Caco-2 (cell line): ENCODE data around the gene RBP4. TPM values are rescaled to one million over a fixed set of nuclear protein-coding genes. Genes with fewer than 3 reads are reported as not detected.

Source experiments
- BruUV-seq: library from RNA; stranded (reverse); fragments of 400-500 nt; replicated peaks from 2 replicates; lab custom pipeline; 2021; lab: Mats Ljungman, UMichigan
- CTCF ChIA-PET: fragments of 300-600 bp; sonication (Branson Sonifier 250); formaldehyde crosslinking; loops from one replicate; lab custom pipeline; 2022; ENCODE audit warnings: antibody characterized with exemption; lab: Charles Lee
- POLR2A ChIA-PET: fragments of 300-600 bp; sonication (Branson Sonifier 250); formaldehyde crosslinking; loops from one replicate; lab custom pipeline; 2022; ENCODE audit warnings: antibody characterized with exemption; lab: Charles Lee
- DNase-seq, 2 experiments: peaks; one replicate each; pipeline versions ENCODE4 v3.0.0 to v3.0.0-alpha.2; 2020 to 2022
- H3K27me3 ChIP-seq: replicated peaks from 2 replicates; pipeline ENCODE4 v1.6.0; 2011; ENCODE audit warnings: low read length; ENCODE audit not compliant: control insufficient read depth, insufficient read depth
- H3K36me3 ChIP-seq: 2 replicates; pipeline ENCODE4 v1.5.1; 2011; ENCODE audit warnings: low read length; ENCODE audit not compliant: control insufficient read depth, insufficient read depth
- H3K4me1 ChIP-seq: fragments of 250-450 bp; sonication (Bioruptor Pico); 2 replicates; pipeline ENCODE4 v1.5.1; 2020; ENCODE audit warnings: mild to moderate bottlenecking
- H3K4me3 ChIP-seq: 2 replicates; pipeline ENCODE4 v1.5.1; 2011; ENCODE audit warnings: low read depth, mild to moderate bottlenecking, control low read depth, low read length
- H3K9me3 ChIP-seq: fragments of 250-450 bp; sonication (Bioruptor Pico); 2 replicates; pipeline ENCODE4 v1.5.1; 2020; ENCODE audit warnings: mild to moderate bottlenecking, moderate library complexity
- H3K27ac Mint-ChIP-seq: one replicate; pipeline ENCODE4 v1.8.0; 2022; ENCODE audit warnings: mixed read lengths; ENCODE audit not compliant: unreplicated experiment
- H3K27me3 Mint-ChIP-seq: one replicate; pipeline ENCODE4 v1.8.0; 2022; ENCODE audit warnings: mixed read lengths; ENCODE audit not compliant: insufficient read depth, unreplicated experiment
- H3K36me3 Mint-ChIP-seq: one replicate; pipeline ENCODE4 v1.8.0; 2022; ENCODE audit warnings: mild to moderate bottlenecking, mixed read lengths; ENCODE audit not compliant: insufficient read depth, unreplicated experiment
- H3K4me1 Mint-ChIP-seq: one replicate; pipeline ENCODE4 v1.8.0; 2022; ENCODE audit warnings: low read depth, mixed read lengths; ENCODE audit not compliant: unreplicated experiment
- H3K4me3 Mint-ChIP-seq: one replicate; pipeline ENCODE4 v1.8.0; 2022; ENCODE audit warnings: mild to moderate bottlenecking, moderate library complexity, mixed read lengths; ENCODE audit not compliant: unreplicated experiment
- H3K9me3 Mint-ChIP-seq: one replicate; pipeline ENCODE4 v1.8.0; 2022; ENCODE audit warnings: mixed read lengths; ENCODE audit not compliant: unreplicated experiment
- intact Hi-C: fragments of 100-400 bp; cut with micrococcal nuclease; formaldehyde crosslinking; loops from one replicate; pipeline ENCODE4 v1.10.0; 2022; ENCODE audit not compliant: unreplicated experiment
- total RNA-seq: library from RNA; stranded (reverse); gene quantifications from 2 replicates; pipeline ENCODE4 v1.2.3, GENCODE V29; 2022
- TF ChIP-seq, protein P1 (sequence below), 2 experiments: fragments of 200-600 bp in 1 of 2; IDR thresholded peaks; 1 replicate in 1 of 2; 2 replicates in 1 of 2; pipeline versions ENCODE4 v1.5.1 to v1.8.0; 2011 to 2022; ENCODE audit warnings: antibody characterized with exemption in 1 of 2, control low read depth in 1 of 2, inconsistent platforms in 1 of 2, low read depth in 1 of 2, low read length in 1 of 2, mild to moderate bottlenecking in 1 of 2, moderate library complexity in 1 of 2; ENCODE audit not compliant: insufficient read depth in 1 of 2, severe bottlenecking in 1 of 2, unreplicated experiment in 1 of 2

RBP4 gene
- total RNA-seq, 1 experiment from 2014 or later: 255 TPM

DNA sequence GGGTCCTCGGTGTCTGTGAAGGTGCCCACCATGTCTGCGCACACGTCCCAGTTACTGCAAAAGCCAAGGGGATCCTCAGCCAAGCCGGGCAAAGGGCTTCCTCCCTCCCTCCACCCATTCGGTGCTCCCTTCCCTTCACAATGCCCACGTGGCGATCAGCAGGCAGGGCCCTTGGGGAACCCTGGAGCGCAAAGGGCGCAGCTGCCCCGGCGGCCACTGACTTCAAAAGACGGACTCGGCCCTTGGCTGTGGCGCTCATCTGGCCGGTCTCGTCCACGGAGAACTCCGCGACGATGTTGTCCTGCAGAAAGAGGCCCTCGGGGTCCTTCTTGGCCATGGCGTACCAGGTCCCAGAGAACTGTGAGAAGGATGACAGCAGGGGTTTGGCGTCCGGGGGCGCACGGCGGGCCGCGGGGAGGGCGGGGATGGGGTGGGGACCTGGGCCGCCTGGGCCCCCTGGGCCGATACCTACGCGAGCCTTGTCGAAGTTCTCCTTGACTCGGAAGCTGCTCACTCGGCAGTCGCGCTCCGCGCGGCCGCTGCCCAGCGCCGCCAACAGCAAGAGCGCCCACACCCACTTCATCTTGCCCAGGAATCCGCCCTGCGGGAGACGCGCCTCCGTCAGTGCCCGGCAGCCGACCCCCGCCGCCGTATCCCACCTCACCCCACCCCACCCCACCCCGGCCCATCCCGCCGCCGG lies 439 bp downstream of the RBP4 start:
- no peaks in the 10 kb centered on the region for H3K27me3 ChIP-seq
- ChIA-PET POLR2A (no interaction called here), CTCF (interaction anchor here (0.8 kb wide), 1 partner anchor 46 kb away, joined by 3 read pairs; no protein-coding TSS in a partner anchor)
- Mint-ChIP-seq H3K9me3 (no peaks in the 10 kb centered on the region), H3K36me3 (no peaks in the 10 kb centered on the region), H3K27me3 (no peaks in the 10 kb centered on the region), H3K27ac (no peak overlapping the region), H3K4me3 (peak overlapping the region; percentile 77), H3K4me1 (peaks cover 12% of the 10 kb centered on the region)
- BruUV-seq: no TSS peak
- no peak for DNase-seq
- peaks cover 22% of the 10 kb centered on the region for H3K4me1 ChIP-seq
- intact Hi-C loops: loop anchor here (2.0 kb wide), 1 partner anchor 46 kb away; no protein-coding TSS in a partner anchor
- TF ChIP-seq, protein P1, sequence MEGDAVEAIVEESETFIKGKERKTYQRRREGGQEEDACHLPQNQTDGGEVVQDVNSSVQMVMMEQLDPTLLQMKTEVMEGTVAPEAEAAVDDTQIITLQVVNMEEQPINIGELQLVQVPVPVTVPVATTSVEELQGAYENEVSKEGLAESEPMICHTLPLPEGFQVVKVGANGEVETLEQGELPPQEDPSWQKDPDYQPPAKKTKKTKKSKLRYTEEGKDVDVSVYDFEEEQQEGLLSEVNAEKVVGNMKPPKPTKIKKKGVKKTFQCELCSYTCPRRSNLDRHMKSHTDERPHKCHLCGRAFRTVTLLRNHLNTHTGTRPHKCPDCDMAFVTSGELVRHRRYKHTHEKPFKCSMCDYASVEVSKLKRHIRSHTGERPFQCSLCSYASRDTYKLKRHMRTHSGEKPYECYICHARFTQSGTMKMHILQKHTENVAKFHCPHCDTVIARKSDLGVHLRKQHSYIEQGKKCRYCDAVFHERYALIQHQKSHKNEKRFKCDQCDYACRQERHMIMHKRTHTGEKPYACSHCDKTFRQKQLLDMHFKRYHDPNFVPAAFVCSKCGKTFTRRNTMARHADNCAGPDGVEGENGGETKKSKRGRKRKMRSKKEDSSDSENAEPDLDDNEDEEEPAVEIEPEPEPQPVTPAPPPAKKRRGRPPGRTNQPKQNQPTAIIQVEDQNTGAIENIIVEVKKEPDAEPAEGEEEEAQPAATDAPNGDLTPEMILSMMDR (IDR thresholded peaks at IDR 0.05; ENCODE audit: insufficient read depth in 1 of 2, low read depth in 1 of 2, low read length in 1 of 2, severe bottlenecking in 1 of 2, unreplicated experiment in 1 of 2): no peak
- H3K9me3 ChIP-seq: no peaks in the 10 kb centered on the region
- peak overlapping the region; percentile 87 for H3K4me3 ChIP-seq
- no peaks in the 10 kb centered on the region; the same call in none of the 2 replicates for H3K36me3 ChIP-seq

- H3K27me3 ChIP-seq: no peaks in the 10 kb centered on the region
- peaks cover 19% of the 10 kb centered on the region for H3K4me1 ChIP-seq
- TSS peak; percentile 25 for BruUV-seq
- Mint-ChIP-seq H3K9me3 (no peaks in the 10 kb centered on the region), H3K4me3 (peak overlapping the region; percentile 77), H3K27ac (no peak overlapping the region), H3K36me3 (no peaks in the 10 kb centered on the region), H3K4me1 (peaks cover 12% of the 10 kb centered on the region), H3K27me3 (no peaks in the 10 kb centered on the region)
- ChIA-PET CTCF (interaction anchor here (0.8 kb wide), 1 partner anchor 45 kb away, joined by 3 read pairs; no protein-coding TSS in a partner anchor), POLR2A (no interaction called here)
- DNase-seq: no peak
- TF ChIP-seq, protein P1 (IDR thresholded peaks at IDR 0.05; ENCODE audit: insufficient read depth in 1 of 2, low read depth in 1 of 2, low read length in 1 of 2, severe bottlenecking in 1 of 2, unreplicated experiment in 1 of 2): no peak
- peak overlapping the region; percentile 87 for H3K4me3 ChIP-seq
- no peaks in the 10 kb centered on the region; the same call in none of the 2 replicates for H3K36me3 ChIP-seq
- H3K9me3 ChIP-seq: no peaks in the 10 kb centered on the region
- intact Hi-C loops: loop anchor here (2.0 to 10.0 kb wide), 2 partner anchors 45 to 75 kb away; no protein-coding TSS in a partner anchor
Observed at GRCh38 chr10:93599778-93600177, 1.3 kb downstream of the RBP4 start.

- intact Hi-C loops: loop anchor here (10.0 kb wide), 1 partner anchor 75 kb away; no protein-coding TSS in a partner anchor
- no peak overlapping the region for H3K4me3 ChIP-seq
- Mint-ChIP-seq H3K9me3 (no peaks in the 10 kb centered on the region), H3K36me3 (peaks cover 4% of the 10 kb centered on the region), H3K27me3 (no peaks in the 10 kb centered on the region), H3K27ac (no peak overlapping the region), H3K4me1 (peaks cover 12% of the 10 kb centered on the region), H3K4me3 (peak overlapping the region; percentile 77)
- no peaks in the 10 kb centered on the region for H3K9me3 ChIP-seq
- no peaks in the 10 kb centered on the region; the same call in none of the 2 replicates for H3K36me3 ChIP-seq
- ChIA-PET POLR2A (no interaction called here), CTCF (interaction anchor here (0.6 kb wide), 1 partner anchor 23 kb away, joined by 6 read pairs; no protein-coding TSS in a partner anchor)
- no TSS peak for BruUV-seq
- no peaks in the 10 kb centered on the region for H3K27me3 ChIP-seq
- TF ChIP-seq, protein P1 (IDR thresholded peaks at IDR 0.05; ENCODE audit: insufficient read depth in 1 of 2, low read depth in 1 of 2, low read length in 1 of 2, severe bottlenecking in 1 of 2, unreplicated experiment in 1 of 2): no peak
- no peak for DNase-seq
- H3K4me1 ChIP-seq: peaks cover 15% of the 10 kb centered on the region
Observed at GRCh38 chr10:93599335-93599734, 1.7 kb downstream of the RBP4 start.
